H1 (cell line): ENCODE results near the gene TMEM9B.

Experiments used
- CBX8 ChIP-seq: fragments of 300-800, 300-1000 bp; sonication (generic); IDR thresholded peaks from 2 replicates; pipeline ENCODE4 v1.7.1; 2016; ENCODE audit warnings: low read depth, low read length, borderline replicate concordance
- CTCF ChIP-seq, 3 experiments: IDR thresholded peaks; 1 replicate in 2 of 3; 2 replicates in 1 of 3; pipeline versions ENCODE4 v1.5.1 to v1.6.1; 2011; ENCODE audit warnings: low read length in 3 of 3, mild to moderate bottlenecking in 3 of 3, inconsistent platforms in 2 of 3, low read depth in 1 of 3, moderate library complexity in 1 of 3; ENCODE audit not compliant: insufficient read depth in 1 of 3; ENCODE audit errors: control extremely low read depth in 1 of 3
- EGR1 ChIP-seq: IDR thresholded peaks from 2 replicates; pipeline ENCODE4 v1.6.1; 2011; ENCODE audit warnings: low read depth, low read length, borderline replicate concordance
- GABPA ChIP-seq: IDR thresholded peaks from 2 replicates; pipeline ENCODE4 v1.6.1; 2011; ENCODE audit warnings: mild to moderate bottlenecking, low read length, moderate library complexity, borderline replicate concordance; ENCODE audit not compliant: insufficient read depth
- JUND ChIP-seq: IDR thresholded peaks from 2 replicates; pipeline ENCODE4 v1.6.1; 2011; ENCODE audit warnings: mild to moderate bottlenecking, improper control_type of control experiment, low read length
- KDM5A ChIP-seq: fragments of 200-600 bp; IDR thresholded peaks from 2 replicates; pipeline ENCODE4 v1.7.1; 2012; ENCODE audit warnings: mild to moderate bottlenecking, low read length, inconsistent platforms, mixed read lengths
- POLR2A ChIP-seq, 2 experiments: IDR thresholded peaks; 1 replicate in 1 of 2; 2 replicates in 1 of 2; pipeline ENCODE4 v1.6.1; 2011; ENCODE audit warnings: low read depth in 2 of 2, low read length in 2 of 2, mild to moderate bottlenecking in 2 of 2; ENCODE audit errors: control extremely low read depth in 1 of 2
- POLR2AphosphoS5 ChIP-seq: IDR thresholded peaks from 2 replicates; pipeline ENCODE4 v1.6.1; 2011; ENCODE audit warnings: low read depth, low read length
- RAD21 ChIP-seq, 2 experiments: IDR thresholded peaks in 1 of 2; conservative IDR thresholded peaks in 1 of 2; 2 replicates each; pipeline ENCODE4 v1.6.1; 2011; ENCODE audit warnings: low read depth in 2 of 2, low read length in 2 of 2, improper control_type of control experiment in 1 of 2, inconsistent platforms in 1 of 2, mild to moderate bottlenecking in 1 of 2, moderate library complexity in 1 of 2
- SIN3A ChIP-seq, 2 experiments: IDR thresholded peaks in 1 of 2; conservative IDR thresholded peaks in 1 of 2; 2 replicates each; pipeline ENCODE4 v1.6.1; 2011 to 2012; ENCODE audit warnings: low read length in 2 of 2, improper control_type of control experiment in 1 of 2, low read depth in 1 of 2, mild to moderate bottlenecking in 1 of 2
- SP1 ChIP-seq: IDR thresholded peaks from 2 replicates; pipeline ENCODE4 v1.6.1; 2011; ENCODE audit warnings: low read depth, low read length
- SP4 ChIP-seq: IDR thresholded peaks from 2 replicates; pipeline ENCODE4 v1.6.1; 2012; ENCODE audit warnings: low read length, inconsistent platforms
- YY1 ChIP-seq: IDR thresholded peaks from 2 replicates; pipeline ENCODE4 v1.6.1; 2011; ENCODE audit warnings: low read depth, mild to moderate bottlenecking, low read length
- ZNF274 ChIP-seq: IDR thresholded peaks from 2 replicates; pipeline ENCODE4 v1.7.0; 2012; ENCODE audit warnings: low read length, borderline replicate concordance; ENCODE audit errors: extremely low read depth

DNA sequence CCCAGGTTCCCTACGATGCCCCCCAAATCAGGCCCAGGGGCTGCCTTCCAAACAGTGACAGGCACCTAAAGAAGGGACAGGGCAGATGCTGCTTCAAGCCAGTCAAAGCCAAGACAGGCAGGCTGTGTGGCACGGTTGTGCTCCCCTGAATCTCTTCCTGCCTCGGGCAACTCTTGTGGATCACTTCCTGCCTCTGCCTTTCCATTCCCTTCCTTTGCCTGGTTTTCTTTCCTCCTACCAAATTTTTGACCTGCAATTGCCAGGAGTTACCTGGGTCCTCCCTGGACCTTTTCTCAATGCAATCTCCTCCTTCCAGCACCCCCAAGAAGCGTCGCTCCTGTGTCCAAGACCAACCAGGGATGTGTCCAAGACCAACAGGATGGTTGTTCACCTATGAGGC is 37.0 kb downstream of the TMEM9B start:
- no peak for TF ChIP-seq SP1
- no peak for TF ChIP-seq CTCF (IDR thresholded peaks at IDR 0.05; ENCODE audit: control extremely low read depth in 1 of 3, insufficient read depth in 1 of 3, low read depth in 1 of 3, low read length in 3 of 3)
- TF ChIP-seq EGR1: no peak
- TF ChIP-seq POLR2A (IDR thresholded peaks at IDR 0.05; ENCODE audit: control extremely low read depth in 1 of 2, low read depth in 2 of 2, low read length in 2 of 2): no peak
- no peak for TF ChIP-seq SIN3A (conservative IDR thresholded peaks at IDR 0.05 in 1 of 2, IDR thresholded peaks at IDR 0.05 in 1 of 2; ENCODE audit: low read depth in 1 of 2, low read length in 2 of 2)
- TF ChIP-seq POLR2AphosphoS5: no peak
- TF ChIP-seq GABPA: no peak
- TF ChIP-seq YY1: no peak
- no peak for TF ChIP-seq CBX8
- TF ChIP-seq SP4: no peak
- no peak for TF ChIP-seq RAD21 (IDR thresholded peaks at IDR 0.05 in 1 of 2, conservative IDR thresholded peaks at IDR 0.05 in 1 of 2; ENCODE audit: low read depth in 2 of 2, low read length in 2 of 2)
- TF ChIP-seq ZNF274: no peak
- no peak for TF ChIP-seq KDM5A
- no peak for TF ChIP-seq JUND
